NCI-H1105 (cell line): Measurements from ENCODE around the gene ACOX2.
"Not testable (repeated sequence)": the region's sequence is repeated elsewhere in the genome, so short reads cannot be mapped to it uniquely, and the experiment has no call there.

Source experiments
- DNase-seq: peaks from one replicate; lab custom pipeline; 2025; lab: John Stamatoyannopoulos, UW

Gene ACOX2

GRCh38 chr3:58535531-58536500, 1.2 kb downstream of the ACOX2 start:
- DNase-seq = no peak

DNA sequence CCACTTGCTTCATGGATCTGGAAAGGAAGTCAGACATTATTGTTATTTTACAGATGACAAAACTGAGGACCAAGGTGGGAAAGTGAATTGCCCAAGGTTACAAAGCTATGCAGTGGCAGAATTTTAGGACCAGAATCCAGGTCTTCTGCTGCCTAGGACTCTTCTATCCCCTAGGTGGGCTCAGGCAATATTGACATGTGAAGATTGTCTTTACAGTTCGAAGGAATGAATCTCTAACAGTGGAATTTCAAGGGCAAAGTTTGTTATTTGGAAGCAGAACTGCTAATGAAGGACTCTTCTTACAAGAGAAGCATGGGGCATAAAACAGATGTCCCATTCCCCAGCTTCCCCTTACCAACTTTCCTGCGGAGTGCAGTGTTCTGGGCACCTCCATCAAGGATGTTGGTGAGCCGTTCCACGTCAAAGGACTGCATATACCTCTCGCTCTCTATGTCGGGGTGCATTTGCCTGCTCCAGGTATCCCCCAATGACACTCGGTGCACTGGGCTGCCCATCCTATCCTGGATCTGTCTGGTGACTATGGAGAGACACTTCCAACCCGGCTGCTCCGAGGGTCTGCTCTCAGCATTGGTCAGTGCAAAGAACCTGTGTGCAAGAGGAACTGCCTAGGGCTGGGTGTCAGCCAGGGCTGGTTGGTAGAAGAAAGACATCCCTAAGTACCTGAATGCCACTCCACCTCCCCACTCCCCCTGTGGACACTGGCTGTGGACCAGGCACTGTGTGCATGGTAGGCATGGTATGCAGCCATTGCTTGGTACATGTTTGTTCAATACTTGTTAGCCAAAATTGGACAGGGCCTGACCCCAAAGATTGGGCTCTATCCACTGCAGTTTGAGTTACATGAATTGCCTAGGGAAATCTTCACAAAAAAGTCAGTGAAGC, 2.1 kb downstream of the ACOX2 start:
- DNase-seq = no peak

DNA sequence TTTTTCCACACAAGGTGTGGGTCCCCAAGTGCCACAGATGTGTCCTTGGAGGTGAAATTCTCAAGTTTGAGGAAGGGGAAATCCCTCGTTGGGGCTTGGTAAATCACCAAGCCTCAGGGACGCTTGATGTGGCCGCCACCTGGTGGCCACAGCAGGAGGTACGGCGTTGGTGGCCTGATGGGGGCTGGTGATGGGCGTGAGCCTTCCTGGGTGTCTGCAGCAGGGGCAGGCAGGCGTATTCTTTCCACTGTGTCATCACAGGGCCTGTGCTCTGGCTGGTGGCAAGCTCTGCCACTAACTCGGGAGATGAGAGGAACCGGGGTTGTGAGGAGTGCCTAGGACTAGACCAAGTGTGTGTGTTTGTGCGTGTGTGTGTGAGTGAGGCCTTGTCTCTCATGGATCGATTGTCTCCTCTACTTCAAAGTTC, 4.2 kb downstream of the ACOX2 start:
- DNase-seq = peak; percentile 4

GRCh38 chr3:58531956-58532355, 5.0 kb downstream of the ACOX2 start:
- no peak for DNase-seq

DNA sequence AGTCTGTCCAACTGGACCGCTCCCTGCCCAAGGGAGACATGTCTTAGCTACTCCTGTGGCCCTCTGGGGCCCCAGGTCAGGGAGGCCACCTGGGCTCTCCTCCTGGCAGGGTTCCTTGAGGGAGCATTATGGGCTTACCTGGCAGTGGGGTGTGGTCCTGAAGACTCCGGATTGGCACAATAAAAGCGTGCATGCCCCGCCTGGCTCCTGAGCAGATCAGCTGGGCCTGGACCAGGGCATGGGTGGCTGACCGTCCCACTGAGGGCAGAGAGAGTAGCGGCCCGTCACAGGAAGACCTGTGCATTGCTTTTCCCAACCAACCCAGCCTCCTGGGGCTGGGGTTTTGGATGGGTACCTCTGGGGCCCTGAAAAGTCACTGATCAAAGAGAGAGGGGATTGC, 5.4 kb downstream of the ACOX2 start:
- DNase-seq = no peak

- no peak for DNase-seq
Observed at GRCh38 chr3:58530354-58530865, 6.6 kb downstream of the ACOX2 start.

DNA sequence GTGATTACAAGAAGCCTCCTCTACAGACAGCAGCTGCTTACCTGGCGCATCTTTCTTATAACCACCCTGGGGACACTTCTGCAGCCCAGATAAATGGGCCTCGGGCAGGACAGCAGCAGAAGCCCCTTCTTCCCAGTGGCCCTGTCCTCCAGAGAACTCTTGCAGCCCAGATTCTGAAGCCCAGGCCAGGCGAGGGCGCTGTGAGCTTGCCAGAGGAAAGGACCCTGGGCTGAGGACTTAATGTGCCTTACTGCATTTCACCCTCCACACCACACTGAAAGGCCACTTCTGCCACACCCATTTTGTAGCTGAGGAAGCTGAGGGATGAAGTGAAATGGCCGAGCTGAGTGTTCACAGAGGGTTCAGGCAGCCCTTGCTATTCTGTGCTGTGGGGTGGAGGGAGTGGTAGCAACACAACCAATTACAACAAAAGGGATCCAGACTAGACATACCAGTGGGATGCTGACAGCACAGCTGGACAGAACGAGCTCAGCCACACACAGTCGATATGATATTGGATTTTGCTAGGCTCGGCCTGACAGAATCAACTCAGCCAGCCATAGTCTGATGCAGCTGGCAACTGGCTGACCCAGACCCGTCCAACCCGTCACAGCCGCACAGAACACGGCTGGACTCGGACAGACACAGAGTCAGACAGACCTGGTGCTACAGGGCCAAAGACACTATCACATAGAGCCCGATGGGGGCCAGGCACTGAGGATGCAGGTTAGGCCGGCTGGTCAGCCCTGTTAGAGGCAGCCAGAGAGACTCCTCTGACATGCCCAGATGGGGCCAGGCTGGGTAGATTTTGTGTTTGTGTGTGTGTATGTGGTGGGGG, 7.3 kb downstream of the ACOX2 start:
- DNase-seq = no peak

DNA sequence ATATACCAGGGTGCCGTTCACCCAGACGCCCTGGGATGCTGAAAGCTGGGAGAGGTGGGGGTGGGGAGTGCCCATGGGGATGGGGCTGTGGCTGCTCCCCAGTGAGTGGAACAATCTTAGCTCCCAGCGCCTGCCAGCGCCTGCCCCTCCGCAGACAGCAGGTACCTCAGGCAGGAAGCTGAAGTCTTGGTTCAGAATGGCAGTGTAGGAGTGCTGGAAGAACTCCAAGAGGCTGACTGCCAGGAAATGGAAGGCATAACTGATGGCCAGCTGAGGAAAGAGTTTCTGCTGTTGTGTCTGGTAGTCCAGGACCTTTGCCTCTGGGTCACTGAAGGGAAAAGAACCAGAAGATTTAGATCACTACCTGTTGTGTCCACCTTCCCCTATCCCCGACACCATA, 8.4 kb downstream of the ACOX2 start:
- DNase-seq = peak; percentile 24

DNA sequence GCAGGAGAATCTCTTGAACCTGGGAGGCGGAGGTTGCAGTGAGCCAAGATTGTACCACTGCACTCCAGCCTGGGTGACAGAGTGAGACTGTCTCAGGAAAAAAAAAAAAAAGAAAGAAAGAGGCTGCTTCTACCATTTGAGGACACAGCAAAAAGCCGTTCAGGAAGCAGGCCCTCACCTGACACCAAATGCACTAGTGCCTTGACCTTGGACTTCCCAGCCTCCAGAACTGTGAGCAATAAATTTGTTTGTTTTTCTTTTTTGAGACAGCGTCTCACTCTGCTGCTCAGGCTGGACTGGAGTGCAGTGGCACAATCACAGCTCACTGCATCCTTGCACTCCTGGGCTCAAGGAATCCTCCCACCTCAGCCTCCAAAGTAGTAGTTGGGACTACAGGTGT, 9.6 kb downstream of the ACOX2 start:
- DNase-seq = not testable (repeated sequence)

DNA sequence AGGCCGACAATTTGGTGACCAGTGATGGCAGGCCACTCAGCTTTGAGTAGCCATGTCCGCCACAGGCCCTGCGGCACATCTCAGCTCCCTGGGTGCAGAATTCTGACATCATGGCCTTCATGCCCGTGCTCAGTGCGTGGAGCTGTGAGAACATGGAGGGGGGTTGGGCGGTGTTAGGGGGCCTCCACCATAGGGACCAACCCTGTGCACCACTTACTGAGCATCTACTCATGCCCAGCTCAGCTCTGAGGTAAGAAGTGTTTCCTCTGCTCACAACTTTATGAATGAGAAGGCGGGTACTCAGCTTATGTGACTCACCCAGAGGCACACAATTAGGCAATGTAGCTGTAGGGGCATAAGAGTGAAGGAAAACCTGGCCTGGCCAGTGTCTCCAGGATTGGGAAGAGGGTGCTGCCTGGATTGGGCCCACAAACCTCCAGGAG, 10.5 kb downstream of the ACOX2 start:
- no peak for DNase-seq

GRCh38 chr3:58524326-58524888, 12.6 kb downstream of the ACOX2 start:
- no peak for DNase-seq

GRCh38 chr3:58522759-58523425, 14.1 kb downstream of the ACOX2 start:
- DNase-seq = no peak

GRCh38 chr3:58521917-58522631, 14.9 kb downstream of the ACOX2 start:
- DNase-seq = no peak

DNA sequence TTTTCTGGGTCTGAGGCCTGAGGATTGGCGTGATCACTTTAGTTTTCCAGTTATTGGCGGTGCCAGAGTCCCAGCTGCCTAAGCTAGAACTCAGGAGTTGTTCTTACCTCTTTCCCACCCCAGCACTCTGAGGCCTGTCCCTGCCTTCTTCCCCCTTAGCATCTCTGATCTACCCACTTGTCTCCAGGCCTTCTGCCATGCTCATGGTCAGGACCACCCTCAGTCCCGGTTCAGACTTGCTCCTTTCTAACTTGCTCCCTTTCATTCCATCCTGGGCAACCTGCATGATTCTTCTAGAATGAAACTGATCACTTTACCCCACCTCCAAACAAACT, 15.7 kb downstream of the ACOX2 start:
- no peak for DNase-seq

GRCh38 chr3:58520403-58521335, 16.3 kb downstream of the ACOX2 start:
- DNase-seq = no peak

DNA sequence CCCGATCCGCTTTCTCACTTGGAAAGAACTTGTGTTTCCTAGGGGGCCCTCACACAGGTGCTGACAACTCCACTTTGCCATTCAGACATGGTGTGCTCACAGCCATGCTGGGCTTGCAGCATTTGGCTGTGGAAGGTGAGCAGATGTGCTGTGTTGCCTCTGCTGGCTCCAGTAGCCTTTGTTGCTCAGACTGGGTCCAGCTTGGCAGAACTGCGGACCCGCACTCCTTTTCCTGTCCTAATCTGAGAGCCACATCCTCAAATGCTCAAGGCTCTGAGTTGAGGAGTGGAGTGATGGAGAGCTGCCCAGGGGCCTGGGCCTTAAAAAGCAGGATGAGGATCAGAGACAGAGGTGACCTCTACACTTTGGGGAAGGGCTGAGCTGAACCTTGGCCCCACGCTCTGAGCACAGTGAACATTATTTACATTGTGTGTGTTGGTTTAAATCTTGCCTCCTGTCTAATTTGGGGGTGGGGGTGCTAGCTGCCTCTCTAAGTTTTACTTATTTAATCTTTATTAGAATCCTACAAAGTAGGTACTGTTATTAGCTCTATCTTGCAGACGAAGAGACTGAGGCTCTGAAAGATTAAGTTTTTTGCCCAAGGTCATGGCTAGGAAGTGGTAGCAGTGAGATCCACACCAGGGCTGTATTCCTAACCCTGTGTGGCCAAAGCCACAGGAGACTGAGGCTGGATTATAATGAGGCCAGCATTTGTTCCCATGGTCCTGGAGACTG, 17.2 kb downstream of the ACOX2 start:
- DNase-seq = no peak

GRCh38 chr3:58518291-58518789, 18.6 kb downstream of the ACOX2 start:
- DNase-seq = no peak

DNA sequence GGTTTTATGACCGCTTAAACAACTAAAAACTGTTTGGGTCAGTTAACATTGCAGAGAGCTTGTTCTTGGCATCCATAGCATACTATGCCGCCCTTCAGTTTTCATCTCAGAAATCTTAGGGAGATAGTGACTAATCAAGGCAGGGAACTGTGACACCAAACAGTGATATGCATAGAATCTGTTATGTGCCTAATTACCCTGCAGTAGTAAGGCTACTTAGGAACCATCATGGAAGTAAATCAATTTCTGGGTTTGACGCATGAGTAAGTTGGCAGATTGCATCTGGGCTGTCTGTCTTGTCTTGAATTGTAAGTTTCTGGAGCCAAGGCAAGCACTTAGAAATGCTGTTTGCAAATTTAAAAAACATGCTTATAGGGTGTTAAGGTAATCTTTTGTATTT, 22.6 kb downstream of the ACOX2 start:
- no peak for DNase-seq
